Ecto neural progenitor cell (in vitro differentiated cells): ENCODE measurements around the gene RPS5.
"Not testable (repeated sequence)": the region's sequence is repeated elsewhere in the genome, so short reads cannot be mapped to it uniquely, and the experiment has no call there.

ENCODE experiments used
- DNase-seq: peaks from one replicate; pipeline ENCODE4 v3.0.0-alpha.2; 2018; ENCODE audit warnings: low spot score

The RPS5 gene

DNA sequence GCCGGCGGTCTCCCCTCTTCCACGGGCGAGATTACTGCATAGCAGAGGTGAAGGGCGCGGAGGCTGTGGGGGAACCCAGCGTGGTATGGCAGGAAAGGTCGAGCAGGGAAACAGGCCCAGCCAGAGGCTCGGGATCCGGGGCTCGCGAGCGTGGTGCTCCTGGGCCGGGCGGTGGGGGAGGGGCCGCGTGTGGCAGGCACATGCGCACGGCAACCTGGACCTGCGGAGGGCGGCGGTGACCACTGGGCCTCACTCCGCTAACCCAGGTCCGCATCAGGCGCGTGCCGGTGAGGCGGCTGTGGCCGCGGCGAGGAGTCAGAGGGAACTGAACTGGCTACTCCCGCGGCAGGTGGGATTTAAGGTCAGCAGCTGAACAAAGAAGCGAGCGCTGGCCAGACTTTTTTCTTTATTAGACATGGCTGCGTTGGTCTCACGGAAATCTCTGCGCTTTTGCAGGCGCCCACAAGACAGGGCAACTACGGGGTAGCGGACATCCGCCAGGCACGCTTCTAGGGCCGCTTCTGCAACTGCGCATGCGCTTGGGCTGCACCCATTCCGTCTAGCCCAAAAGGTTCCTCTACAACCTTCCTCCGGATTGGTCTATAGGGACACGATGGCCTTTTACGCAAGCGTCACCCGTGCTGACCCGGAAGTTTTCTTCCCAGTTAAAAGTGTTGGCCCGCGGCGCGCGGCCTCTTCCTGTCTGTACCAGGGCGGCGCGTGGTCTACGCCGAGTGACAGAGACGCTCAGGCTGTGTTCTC is at the start of gene RPS5:
Gene RPS5, plus strand, starts transcription at position 694 of the 762 bp plus-strand sequence. CDS start 869 bp downstream, outside the sequence.
- peak; percentile 94 for DNase-seq

DNA sequence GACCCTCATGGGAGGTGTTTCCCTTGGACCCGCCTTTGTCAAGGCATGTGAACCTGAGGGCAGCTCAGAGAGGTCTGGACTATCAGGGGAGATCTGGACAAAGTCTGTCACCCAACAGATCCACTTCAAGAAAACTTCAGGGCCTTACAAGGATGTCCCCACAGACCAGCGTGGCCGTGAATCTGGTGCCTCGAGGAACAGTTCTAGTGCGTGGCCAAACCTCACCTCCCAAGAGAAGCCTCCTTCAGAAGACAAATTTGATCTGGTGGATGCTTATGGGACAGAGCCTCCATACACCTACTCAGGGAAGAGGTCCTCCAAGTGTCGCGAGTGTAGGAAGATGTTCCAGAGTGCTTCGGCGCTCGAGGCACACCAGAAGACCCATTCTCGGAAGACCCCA is 48.7 kb upstream of the RPS5 start:
- DNase-seq = no peak

DNA sequence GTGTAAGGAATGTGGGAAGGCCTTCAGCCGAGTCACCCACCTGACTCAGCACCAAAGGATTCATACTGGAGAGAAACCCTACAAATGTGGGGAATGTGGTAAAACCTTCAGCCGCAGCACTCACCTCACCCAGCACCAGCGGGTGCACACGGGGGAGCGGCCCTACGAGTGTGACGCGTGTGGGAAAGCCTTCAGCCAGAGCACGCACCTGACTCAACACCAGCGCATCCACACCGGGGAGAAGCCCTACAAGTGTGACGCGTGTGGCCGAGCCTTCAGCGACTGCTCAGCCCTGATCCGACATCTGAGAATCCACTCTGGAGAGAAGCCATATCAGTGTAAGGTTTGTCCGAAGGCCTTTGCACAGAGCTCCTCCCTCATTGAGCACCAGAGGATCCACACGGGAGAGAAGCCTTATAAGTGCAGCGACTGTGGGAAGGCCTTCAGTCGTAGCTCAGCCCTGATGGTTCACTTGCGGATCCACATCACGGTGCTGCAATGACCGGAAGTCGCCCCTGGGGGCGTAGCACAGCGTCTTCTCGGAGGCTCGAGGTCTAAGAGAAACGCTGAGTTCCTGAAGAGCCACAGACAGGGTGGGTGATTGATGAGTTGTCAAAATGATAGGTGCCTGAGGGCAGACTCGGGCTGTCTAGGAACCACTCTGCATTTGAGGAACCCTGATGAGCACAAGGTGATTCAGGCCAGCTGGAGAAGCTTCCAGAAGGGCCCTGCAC is 48.1 kb upstream of the RPS5 start:
- no peak for DNase-seq

DNA sequence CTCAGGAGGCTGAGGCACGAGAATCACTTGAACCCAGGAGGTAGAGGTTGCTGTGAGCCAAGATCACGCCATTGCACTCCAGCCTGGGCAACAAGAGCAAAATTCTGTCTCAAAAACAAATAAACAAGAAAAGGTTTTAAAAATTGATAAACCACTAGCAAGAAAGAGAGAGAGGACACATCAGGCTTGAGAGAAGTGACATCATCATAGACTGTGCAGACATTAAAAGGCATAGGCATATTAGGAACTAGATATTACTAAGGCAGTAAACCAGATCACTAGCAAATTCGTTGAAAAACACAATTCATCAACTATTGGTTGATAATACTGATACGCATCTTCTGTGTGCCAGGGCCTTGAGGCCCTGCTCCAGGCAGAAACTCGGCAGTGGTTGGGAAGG is 41.5 kb upstream of the RPS5 start:
- DNase-seq = no peak

DNA sequence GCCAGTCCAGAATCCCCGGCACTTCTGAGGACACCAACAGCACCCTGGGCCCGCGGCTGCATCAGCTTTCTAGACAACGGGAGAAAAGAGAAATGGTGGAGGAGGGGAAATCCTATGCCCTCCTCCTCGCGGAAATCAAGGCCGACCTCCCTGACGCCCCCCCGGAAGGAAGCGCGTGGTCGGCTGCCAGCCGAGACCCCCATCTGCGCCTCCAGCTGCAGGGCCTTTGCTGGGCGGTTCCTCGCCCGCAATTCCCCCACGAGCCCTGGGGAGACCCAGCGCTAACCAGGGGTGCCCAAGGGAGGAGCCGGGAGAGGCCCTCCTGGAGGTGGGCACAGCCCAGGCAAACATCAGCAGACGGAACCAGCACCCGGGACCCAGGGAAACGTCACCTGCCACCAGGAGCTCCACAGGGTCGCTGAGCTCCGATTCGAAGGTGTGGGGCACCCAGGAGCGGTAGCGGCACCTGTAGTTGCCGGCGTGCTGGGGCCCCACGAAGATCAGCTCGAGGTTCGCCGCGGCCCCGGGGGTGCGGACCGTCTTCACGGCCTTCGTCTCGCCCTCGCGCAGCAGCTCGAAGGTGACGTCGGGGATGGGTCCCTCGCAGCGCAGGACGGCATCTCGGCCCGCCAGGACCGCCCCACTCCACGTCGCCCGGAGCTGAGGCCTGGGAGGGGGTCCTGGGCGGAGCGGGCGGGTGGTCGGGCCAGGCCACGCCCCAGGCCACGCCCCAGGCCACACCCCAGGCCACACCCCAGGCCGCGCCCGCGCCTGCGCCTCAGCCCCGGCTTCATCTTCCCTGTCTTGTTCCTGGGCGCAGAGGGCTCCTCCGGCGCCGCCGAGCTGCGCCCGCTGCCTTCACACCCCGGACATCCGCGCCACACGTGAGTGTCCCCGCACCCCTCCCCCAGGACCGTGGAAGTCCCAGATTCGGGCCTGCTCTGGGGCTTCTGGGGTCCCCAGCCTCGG is 39.8 kb upstream of the RPS5 start:
- peak; percentile 92 for DNase-seq

DNA sequence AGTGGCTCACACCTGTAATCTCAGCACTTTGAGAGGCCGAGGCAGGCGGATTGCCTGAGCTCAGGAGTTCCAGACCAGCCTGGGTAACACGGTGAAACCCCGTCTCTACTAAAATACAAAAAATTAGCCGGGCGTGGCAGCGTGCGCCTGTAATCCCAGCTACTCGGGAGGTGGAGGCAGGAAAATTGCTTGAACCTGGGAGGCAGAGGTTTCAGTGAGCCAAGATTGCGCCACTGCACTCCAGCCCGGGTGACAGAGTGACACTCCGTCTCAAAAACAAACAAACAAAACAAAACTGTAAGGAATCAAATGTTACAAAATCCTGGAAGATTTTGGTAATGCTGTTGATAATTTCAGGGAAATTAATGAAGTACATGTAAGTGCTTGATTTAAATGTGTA is 39.0 kb upstream of the RPS5 start:
- not testable (repeated sequence) for DNase-seq

DNA sequence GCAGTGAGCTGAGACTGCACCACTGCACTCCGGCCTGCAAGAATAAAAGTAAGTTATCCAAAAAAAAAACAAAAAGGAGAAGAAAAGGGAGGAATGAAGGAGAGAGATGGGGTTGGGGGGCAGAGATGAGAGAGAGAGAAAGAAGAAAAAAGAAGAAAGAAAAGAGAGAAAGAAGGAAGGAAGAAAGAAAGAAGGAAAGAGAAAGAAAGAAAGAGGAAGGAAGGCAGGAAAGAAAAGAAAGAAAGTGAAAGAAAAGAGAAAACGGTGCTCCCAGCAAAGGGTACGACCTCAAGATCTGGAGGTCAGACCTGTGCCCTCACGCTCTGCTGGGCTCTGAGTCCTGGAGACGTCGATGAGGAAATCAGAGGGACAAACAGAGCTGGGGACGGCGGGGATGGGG is 37.5 kb upstream of the RPS5 start:
- no peak for DNase-seq

DNA sequence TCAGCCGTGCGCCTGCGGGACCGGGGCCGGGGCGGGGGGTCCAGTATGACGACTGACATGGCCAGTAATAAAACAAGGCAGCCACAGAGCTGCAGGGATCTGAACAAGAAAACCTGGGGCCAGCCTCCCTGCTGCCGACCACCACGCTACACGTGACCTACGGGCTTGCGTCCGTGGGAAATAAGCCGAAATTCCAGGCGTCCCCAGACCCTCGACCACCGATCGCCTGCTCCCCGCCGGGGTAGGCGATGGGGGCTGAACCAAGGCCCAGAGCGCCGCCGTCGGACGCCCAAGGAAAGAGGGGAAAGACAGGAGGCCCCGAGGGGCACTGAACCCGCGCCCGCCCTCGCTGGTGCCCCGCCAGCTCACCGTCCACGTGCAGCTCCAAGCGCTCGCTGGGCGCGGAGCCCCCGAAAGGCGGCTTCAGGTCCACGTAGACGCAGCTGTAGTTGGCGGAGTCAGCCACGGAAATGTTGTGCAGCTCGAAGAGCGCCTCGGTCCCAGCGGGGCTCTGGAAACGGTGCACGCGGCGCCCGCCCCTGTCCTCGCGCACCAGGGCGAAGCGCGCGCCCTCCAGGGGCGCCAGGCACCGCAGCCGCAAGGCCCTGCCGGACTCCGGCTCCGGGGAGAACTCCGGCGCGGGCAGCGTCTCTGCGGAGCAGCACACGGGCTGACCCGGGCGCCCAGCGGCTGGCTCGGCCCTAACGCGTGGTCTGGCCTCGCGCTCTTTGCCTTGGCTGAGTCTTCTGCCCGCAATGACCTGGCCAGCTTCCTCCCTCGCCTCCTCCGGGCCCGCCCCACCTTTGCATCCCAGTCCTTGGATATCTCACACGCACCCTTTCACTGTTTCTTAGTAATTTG is 36.8 kb upstream of the RPS5 start:
- no peak for DNase-seq

DNA sequence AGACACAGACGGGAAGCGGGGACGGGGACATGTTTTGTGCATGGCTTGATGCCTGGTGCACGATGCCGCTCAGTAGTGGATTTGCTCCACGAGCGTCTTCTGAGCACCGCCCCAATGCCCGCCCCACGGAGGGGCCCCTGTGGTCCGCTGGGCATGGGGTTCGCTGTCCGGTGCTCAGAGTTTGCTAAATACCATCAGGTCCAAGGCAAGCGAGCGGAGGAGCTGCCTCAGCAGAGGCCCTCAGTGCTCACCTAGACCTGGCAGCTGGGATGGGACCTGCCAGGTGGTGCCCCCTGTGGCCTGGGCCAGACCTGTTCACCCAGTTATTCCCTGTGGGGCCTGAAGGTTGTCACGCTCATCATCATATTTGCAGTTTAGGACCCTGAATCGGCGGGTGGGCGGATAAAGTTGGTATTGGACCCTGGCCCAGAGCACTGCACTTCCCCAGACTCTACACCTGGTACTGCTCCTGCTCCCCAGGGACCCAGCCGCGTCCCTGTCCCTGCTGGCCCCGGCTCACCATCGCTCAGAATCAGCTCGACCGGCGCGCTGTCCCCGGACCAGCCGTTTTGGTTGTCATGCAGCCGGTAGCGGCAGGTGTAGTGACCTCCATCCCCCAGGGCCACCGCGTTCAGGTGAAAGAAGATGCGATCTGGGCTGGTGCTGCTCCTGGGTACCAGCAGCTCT is 36.1 kb upstream of the RPS5 start:
- no peak for DNase-seq

DNA sequence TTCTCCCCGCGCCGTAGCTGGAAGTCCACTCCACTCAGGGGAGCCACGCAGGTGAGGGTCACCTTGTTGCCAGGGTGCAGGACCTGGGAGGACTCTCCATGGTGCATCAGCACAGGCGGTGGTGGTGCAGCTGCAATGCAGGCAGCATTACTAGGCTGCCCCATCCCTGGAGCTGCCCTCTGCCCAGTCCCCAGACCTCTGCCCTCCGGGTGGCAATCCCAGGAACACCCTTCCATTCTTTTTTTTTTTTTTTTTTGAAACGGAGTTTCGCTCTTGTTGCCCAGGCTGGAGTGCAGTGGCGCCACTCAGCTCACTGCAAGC is 35.6 kb upstream of the RPS5 start:
- DNase-seq = no peak

DNA sequence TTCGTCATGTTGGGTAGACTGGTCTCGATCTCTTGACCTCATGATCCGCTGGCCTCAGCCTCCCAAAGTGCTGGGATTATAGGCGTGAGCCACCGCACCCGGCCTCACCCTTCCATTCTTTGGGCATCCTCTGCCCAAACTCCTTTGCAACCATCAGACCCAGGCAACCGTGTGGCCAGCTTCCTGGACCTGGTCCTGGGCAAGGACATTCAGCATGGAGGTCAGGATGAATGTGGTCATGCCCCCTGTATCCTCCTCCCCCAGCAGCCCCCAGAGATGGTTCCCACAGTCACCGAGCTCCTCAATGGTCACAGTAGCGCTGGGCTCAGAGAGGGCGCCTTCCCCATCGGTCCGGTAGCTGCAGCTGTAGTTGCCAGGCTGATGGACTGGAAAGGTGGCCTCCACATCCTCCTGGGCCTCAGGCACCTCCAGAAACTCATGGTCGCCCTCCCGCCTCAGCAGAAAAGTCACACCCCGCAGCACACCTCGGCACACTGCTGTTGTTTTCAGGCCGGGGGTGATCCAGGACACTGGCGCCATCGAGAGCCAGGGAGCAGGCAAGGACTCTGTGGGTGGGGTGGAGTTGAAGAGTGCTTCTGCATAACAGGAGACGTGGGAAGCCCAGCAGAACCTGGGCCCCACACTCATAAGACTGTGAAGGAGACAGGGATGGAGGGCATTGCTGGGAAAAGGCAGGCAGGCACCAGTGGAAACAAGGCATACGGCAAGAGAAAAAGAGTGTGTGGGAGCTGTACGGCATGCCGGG is 34.9 kb upstream of the RPS5 start:
- DNase-seq = no peak

DNA sequence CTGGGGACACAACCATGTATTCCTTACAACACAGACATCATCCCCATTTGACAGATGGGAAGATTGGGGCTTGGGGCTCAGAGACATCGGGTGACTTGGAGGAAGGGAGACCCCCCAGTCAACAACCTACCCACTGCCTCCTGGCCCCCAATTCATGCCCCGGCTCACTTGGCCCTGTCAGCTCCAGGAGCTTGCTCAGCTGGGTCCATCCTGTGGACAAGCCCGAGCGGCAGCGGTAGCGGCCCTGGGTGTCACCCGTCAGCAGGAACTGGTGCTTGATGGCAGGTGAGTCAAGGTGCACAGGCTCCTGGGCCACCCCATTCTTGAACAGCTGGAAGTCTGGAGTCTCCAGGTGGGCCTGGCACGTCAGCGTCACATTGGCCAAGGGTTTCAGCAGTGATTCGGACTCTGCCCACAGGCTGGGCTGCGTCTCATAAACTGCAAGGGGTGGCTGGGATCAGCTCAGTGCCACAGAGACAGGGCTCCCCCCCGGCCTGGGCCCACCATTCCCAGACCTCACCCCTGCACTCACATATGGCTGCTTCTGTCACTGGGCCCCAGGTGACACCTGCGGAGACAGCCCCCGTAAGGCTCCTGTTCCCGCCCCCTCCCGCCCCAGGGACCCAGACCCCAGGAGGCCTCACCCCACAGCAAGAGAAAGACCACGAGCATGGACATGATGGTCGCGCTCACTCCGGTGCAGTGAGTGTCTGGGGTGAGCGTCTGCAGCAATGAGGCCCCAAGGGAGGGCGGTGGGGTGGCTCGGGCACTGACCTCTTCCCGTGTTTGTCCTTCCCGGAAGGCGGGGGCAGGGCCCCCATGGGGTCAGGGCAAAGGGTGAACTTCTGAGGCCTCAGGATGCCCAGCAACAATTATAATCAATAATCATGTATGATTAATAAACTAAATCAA is 34.1 kb upstream of the RPS5 start, which contains the start of gene A1BG:
Gene A1BG, minus strand, starts transcription at position 733 of the 912 bp plus-strand sequence. Its CDS starts 55 bp downstream, at position 678.
- DNase-seq = no peak

DNA sequence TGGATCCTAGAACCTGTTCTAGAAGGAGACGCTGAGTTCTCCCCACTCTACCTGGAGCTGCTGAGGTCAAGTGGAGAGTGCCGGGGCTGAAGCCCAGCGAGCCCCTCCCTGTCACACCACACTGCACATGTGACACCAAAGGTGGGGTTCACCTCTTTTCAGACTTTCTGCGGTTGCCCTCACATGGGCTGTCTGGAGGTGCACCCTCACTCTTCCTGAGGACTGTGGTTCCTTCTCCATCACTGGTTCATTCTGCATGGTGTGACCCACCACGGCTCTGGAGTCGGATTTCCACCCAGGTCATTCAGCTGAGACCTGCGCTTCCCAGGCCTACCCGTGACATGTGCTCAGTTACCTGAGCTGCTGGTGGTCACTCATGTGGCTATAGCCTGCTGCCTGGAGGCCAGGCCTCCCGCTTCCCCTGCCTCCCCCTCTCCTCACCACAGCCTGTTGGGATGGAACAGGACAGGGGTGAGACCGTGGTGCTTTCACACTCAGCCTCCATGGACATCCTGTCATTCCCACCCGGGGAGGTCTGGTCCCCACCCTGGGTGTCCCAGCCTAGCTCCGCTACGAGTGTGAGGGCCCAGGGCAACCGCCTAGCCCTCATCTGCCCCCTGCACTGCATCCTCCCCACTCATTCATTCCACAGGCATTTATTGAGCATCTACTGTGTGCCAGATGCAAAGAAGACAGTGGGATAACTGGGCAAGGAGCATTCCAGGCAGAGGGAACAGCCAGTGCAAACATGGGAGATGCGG is 33.2 kb upstream of the RPS5 start:
- no peak for DNase-seq

DNA sequence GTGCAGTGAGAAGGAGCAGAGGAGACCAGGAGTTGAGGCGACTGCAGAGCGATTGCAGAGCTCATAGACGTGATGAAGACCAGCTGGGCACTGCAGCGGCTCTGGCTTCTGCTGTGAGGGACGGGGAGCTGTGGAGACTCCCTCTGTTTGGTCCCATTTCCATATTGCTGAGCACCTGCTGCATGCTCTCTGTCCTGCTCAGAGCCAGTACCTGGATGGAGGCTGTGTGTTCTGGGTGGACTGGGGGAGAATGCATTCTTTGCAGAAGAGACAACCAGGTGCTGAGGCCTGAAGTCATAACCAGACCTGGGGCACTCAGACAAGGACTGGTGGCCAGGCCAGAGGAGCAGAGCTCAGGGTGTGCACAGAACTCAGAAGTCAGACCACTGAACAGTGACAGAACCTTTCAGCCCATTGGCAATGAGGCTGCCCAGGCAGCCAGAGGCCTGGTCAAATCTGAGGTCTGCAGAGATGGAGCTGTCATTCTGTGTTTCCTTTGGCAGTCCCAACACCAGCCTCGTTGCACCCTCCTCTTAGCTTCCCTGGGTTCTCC is 32.5 kb upstream of the RPS5 start:
- no peak for DNase-seq

DNA sequence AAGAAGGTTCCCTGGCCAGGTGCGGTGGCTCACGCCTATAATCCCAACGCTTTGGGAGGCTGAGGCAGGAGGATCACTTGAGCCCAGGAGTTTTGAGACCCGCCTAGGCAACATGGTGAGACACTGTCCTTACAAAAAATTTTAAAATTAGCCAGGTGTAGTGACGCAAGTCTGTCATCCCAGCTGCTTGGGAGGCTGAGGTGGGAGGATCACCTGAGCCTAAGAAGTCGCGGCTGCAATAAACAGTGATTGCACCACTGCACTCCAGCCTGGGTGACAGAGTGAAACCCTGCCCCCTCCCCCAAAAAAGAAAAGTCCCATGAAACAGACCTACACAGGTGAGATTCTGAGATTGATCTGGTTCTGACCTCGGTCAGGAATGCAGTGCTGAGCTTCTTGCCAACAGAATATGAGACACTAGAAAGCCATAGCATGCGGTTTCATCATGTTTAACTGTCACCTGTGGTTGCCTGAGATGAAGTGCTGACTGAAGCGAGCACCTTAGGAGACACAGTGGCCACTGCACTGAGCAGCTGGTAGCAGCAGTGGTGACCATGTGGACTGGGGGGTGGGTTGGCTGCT is 31.8 kb upstream of the RPS5 start:
- DNase-seq = no peak

DNA sequence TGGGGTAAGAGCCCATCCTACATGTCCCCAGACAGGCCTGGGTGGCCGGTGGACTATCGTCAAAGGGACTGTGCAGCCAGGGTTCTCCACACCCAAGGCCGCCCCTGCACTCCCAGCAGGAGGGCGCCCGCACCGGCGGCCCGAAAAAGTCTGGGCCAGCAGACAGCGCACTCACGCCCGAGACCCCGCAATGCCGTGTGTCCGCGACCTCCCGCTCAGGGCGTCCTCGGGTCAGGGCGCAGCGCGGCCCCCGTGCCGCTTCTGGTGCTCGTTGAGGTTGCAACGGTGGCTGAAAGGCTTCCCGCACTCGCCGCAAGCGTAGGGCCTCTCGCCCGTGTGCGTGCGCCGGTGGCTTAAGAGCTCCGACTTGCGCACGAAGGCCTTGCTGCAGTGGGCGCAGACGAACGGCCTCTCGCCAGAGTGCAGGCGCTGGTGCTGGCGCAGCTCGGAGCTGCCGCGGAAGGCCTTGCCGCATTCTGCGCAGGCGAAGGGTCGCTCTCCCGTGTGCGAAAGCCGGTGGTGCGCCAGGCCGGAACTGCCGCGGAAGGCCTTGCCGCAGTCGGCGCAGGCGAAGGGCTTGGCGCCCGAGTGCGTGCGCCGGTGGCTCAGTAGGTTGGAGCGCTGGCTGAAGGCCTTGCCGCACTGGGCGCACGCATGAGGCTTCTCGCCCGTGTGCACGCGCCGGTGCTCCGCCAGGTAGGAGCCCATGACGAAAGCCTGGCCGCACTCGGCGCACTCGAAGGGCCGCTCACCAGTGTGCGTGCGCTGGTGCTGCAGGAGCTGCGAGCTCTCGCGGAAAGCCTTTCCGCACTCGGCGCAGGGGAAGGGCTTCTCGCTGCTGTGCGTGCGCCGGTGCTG is 30.9 kb upstream of the RPS5 start:
- DNase-seq = no peak
